Activated CD8-positive, alpha-beta memory T cell treated with anti-CD3 and anti-CD28 coated beads, Interleukin-2, amount 50 U/mL, for 24 hours (primary cell): ENCODE measurements around the gene SPNS3.

ENCODE experiments used
- DNase-seq: peaks from one replicate; pipeline ENCODE4 v3.0.0-alpha.2; 2020; ENCODE audit errors: extremely low read depth

SPNS3 gene

DNA sequence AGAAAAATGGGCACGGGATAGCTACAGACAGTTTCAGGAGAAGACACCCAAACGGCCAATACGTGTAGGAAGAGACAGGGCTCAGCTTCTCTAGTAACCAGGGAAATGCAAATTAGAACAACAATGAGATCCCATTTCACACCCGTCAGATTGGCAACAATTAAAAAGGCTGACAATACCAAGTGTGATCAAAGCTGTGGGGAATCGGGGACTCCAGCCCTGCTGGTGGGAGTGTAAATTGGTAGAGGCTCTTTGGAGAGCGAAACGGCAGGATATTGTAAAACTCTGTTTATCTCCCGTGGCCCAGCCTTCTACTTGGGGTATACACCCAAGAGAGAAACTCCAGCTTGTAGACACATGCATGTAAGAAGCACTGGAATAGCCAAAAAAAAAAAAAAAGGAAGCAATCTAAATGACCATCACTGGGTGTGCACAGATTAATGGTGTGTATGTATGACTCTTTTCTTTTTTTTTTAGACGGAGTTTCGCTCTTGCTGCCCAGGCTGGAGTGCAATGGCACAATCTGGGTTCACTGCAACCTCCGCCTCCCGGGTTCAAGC is 93.9 kb downstream of the SPNS3 start:
- DNase-seq, result no peak

GRCh38 chr17:4529533-4530152 is 95.9 kb downstream of the SPNS3 start:
- DNase-seq, result no peak

DNA sequence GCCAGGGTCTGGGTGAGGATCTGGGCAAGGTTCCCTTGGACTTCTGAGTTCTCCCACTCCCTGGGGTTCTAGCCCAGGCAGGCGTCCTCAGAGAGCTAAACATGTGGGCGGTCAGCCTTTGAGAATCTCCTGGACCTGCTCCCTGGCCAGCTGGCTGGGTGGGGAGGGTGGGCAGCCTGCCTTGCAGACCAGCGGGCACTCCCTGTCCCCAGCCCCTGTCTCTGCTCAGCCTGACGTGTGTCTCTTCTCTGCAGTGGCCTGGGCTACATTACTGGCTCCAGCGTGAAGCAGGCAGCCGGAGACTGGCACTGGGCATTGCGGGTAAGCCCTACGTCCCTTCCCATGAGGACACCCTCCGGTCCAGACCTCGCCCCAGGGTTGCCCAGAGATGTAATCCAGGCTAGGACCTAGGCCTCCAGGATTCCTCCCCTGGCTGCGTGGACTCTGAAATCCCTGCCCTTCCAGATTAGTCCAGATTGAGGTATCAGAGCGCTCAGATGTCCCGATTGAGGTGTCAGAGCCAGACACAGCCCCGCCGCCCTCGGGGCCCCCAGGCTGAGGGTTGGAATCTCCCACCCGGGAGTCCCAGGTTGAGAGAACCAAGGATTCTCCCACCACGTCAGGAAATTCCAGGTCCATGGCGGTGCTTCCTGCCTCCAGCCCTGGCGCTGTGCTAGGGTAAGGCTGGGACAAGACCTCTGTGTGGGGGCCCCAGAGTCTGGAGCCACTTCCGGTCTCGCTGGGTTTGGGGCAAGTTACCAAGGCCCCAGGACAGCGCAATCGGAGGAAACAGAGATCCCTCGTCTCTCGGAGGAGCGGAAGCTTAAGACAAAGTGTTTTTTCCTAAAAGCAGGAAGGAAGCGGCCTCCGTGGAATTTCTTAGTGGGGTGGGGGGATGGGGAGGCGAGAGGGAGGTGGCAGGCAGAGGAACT is 97.3 kb downstream of the SPNS3 start:
- DNase-seq, result no peak

- DNase-seq, result no peak
These were observed 98.4 kb downstream of the SPNS3 start for GRCh38 chr17:4531988-4532736.

DNA sequence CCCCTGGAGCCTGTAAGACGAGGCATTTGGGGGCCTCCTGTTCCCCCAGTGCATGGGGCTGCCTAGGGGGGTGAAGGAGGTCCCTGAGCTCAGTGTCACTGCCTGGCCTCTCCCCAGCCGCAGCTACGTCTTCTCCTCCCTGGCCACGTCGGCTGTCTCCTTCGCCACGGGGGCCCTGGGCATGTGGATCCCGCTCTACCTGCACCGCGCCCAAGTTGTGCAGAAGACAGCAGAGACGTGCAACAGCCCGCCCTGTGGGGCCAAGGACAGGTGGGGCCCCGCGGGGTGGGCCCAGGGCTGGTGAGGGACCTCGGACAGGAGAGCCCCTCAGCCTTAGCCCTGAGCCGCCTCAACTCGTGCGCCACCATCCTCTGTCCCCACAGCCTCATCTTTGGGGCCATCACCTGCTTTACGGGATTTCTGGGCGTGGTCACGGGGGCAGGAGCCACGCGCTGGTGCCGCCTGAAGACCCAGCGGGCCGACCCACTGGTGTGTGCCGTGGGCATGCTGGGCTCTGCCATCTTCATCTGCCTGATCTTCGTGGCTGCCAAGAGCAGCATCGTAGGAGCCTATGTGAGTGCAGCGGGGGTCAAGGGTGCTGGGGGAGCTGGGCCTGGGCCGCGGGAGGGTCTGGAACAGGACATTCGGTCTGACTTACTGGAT is 99.3 kb downstream of the SPNS3 start:
- DNase-seq, result no peak

DNA sequence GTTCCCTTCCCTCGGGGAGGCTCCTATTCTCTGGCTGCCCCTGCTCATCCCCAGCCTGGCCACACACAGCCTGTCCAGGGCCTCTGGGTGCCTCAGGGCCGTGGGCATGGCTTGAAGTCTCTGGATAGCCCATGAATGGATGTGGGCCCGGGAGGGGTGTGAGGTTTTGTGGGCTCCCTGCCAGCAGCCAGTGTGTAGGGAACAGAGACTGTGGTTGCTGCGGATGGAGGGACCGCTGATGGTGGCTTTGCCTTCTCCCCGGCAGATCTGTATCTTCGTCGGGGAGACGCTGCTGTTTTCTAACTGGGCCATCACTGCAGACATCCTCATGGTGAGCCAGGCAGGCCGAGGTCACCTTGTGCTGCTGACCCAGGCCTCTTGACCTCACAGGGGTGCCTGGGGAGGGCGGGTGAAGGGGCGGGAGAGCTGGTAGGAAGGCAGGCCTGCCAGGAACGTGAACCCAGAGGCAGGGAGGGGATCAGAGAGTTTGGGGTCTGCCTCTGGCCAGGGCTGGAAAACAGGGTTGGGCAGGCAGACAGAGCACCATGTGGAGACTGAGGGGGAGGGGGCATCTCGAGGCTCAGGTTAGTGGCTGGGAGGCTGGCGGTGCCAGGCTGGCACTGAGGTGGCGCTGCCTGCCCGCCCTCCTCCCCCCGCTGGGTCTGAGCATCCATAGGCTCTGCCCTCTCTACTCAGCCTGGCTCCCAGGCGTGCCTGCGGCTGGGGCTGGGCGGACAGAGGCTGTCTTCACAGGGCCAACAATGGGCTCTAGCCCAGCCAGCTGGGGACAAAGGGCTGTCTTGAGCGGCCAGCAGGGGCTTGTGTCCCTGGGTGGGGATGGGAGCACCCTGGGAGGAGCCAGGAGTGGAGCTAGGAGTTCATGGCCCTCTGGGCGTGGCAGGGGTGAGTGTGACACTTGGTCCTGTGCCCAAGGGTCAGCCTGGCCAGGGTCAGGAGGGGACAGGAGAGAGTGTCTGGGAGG is 100.1 kb downstream of the SPNS3 start:
- no peak for DNase-seq

DNA sequence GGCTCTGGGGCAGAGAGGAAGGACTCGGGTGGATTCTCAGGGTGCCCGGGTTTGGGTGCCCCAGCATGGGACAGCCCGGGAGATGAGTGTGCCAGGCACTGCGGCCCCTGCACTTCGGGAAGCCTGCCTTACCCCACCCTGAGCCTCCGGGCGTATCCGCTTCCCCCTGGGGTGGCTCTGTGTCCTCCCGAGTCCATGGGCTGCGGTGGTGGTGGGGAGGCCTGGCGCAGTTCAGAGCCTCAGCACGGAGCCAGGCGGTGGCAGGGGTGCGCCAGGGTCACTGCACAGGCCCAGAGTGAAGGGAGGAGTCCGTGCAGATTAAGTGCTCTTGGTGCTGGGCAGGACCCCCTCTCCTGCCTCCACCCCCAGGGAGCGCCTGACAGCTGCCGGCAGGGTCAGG is 100.8 kb downstream of the SPNS3 start:
- no peak for DNase-seq

DNA sequence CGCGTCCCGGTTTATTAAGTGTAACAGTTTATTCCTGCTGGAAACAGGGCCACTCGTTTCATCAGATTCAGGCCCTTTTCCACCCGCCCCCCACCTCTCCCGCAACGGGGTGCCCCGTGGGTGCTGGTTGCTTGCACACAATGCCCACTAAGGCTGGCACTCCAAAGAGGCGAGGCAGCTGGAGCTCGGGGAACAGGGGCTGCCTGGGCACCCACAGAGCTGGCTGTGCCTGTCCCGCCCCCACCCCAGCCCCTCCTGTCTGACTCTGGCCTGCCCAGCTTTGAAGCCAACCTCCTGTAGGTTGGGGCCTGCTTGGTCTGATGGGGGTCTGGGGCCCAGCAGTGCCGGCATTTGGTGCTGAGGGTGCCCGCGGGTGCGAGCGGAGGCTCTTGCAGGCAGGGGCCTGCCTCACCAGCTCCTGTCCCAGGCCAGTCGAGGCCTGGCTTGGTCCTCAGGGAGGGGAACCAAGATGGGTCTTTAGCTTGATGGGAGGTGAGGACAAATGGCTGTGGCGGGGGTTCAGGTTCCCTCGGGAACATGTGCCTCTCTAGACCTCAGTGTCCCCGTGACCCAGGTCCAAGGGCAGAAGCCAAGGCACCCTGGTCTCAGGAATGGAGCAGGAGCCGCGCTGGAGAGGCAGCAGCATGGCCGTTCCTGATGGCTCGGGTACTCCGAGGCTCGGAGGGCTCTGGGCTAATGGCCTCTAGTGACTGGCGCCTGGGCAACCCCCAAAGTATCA is 101.4 kb downstream of the SPNS3 start:
- no peak for DNase-seq

- no peak for DNase-seq
These were observed 102.0 kb downstream of the SPNS3 start for GRCh38 chr17:4535667-4536258.

DNA sequence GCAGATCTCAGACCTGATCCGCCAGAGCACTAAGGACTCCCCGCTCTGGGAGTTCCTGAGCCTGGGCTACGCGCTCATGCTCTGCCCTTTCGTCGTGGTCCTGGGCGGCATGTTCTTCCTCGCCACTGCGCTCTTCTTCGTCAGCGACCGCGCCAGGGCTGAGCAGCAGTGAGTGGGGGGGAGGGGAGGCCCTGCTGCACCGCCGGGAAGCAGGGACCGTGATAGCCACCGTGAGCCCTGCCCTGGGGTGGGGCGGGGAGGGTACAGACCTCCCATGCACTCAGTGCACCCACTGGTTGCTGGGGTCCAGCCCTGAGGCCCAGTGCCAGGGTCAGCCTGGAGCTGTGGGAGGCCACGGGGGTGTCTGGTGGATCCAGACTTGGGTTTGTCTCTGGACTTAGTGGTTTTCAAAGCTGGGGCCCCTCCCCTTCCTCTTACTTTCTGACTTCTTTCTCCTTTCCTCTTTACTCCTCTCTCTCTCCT is 102.6 kb downstream of the SPNS3 start:
- no peak for DNase-seq

GRCh38 chr17:4536742-4537411 is 103.1 kb downstream of the SPNS3 start:
- no peak for DNase-seq
